PFSK-1 (cell line): ENCODE measurements around the gene AXIN2.

Source experiments
- FOXP2 ChIP-seq: optimal IDR thresholded peaks from 2 replicates; pipeline ENCODE3; 2011; ENCODE audit warnings: borderline replicate concordance, control low read depth, inconsistent platforms; ENCODE audit not compliant: insufficient read depth; ENCODE audit errors: extremely low read length, extremely low read depth
- POLR2AphosphoS5 ChIP-seq: IDR thresholded peaks from 2 replicates; pipeline ENCODE4 v1.6.1; 2012; ENCODE audit warnings: low read depth, mild to moderate bottlenecking, control low read depth, low read length, moderate library complexity
- REST ChIP-seq, 2 experiments: IDR thresholded peaks; 2 replicates each; pipeline versions ENCODE4 v1.6.1 to v1.8.0; 2011 to 2012; ENCODE audit warnings: low read depth in 2 of 2, low read length in 2 of 2, control low read depth in 1 of 2, inconsistent platforms in 1 of 2, mild to moderate bottlenecking in 1 of 2, moderate library complexity in 1 of 2; ENCODE audit not compliant: insufficient read depth in 1 of 2
- SIN3A ChIP-seq: IDR thresholded peaks from 2 replicates; pipeline ENCODE4 v1.6.1; 2012; ENCODE audit warnings: mild to moderate bottlenecking, low read length, moderate library complexity, borderline replicate concordance; ENCODE audit not compliant: insufficient read depth
- TAF1 ChIP-seq: IDR thresholded peaks from 2 replicates; pipeline ENCODE4 v1.6.1; 2012; ENCODE audit warnings: low read length, control low read depth, borderline replicate concordance; ENCODE audit not compliant: insufficient read depth

GRCh38 chr17:65593092-65593854 is 31.8 kb upstream of the AXIN2 start:
- no peak for TF ChIP-seq POLR2AphosphoS5
- no peak for TF ChIP-seq SIN3A
- TF ChIP-seq TAF1: no peak
- no peak for TF ChIP-seq REST (IDR thresholded peaks at IDR 0.05; ENCODE audit: insufficient read depth in 1 of 2, low read depth in 2 of 2, low read length in 2 of 2)
- no peak for TF ChIP-seq FOXP2
